WTC11 (cell line): ENCODE results near the gene SYNM. TPM values are rescaled to one million over a fixed set of nuclear protein-coding genes. Genes with fewer than 3 reads are reported as not detected.

Experiments
- ATAC-seq: fragments of 200-7000 bp; cut with Tn5 transposase; 2 replicates; pipeline ENCODE4 v1.10.0; 2021; ENCODE audit warnings: mild to moderate bottlenecking, moderate library complexity
- CTCF ChIA-PET: fragments of 300-600 bp; sonication (Branson Sonifier 250); formaldehyde crosslinking; loops from one replicate; lab custom pipeline; 2021; ENCODE audit warnings: antibody characterized with exemption; lab: Charles Lee
- POLR2A ChIA-PET: fragments of 350-600 bp; sonication (Branson Sonifier 250); formaldehyde crosslinking; loops from one replicate; lab custom pipeline; 2021; ENCODE audit warnings: antibody characterized with exemption; lab: Charles Lee
- DNase-seq: peaks from one replicate; pipeline ENCODE4 v3.0.0; 2021; ENCODE audit warnings: low spot score
- H3K27ac Mint-ChIP-seq: 2 replicates; pipeline ENCODE4 v1.8.0; 2021; ENCODE audit warnings: mixed read lengths
- H3K27me3 Mint-ChIP-seq: 2 replicates; pipeline ENCODE4 v1.8.0; 2021; ENCODE audit warnings: low read depth, mild to moderate bottlenecking, moderate library complexity, mixed read lengths
- H3K36me3 Mint-ChIP-seq: 2 replicates; pipeline ENCODE4 v1.8.0; 2021; ENCODE audit warnings: mixed read lengths
- H3K4me1 Mint-ChIP-seq: 2 replicates; pipeline ENCODE4 v1.8.0; 2022; ENCODE audit warnings: mixed read lengths
- H3K4me3 Mint-ChIP-seq: 2 replicates; pipeline ENCODE4 v1.8.0; 2021; ENCODE audit warnings: mild to moderate bottlenecking, moderate library complexity, mixed read lengths
- H3K9me3 Mint-ChIP-seq: 2 replicates; pipeline ENCODE4 v1.8.0; 2021; ENCODE audit warnings: mixed read lengths
- CDX4 ChIP-seq: fragments of 250-450 bp; sonication (Bioruptor Pico); IDR thresholded peaks from 2 replicates; pipeline ENCODE4 v1.9.0; 2021; ENCODE audit warnings: moderate library complexity, mild to moderate bottlenecking, inconsistent platforms, borderline replicate concordance
- ERG ChIP-seq: fragments of 250-450 bp; sonication (Bioruptor Pico); IDR thresholded peaks from 2 replicates; pipeline ENCODE4 v1.8.0; 2021; ENCODE audit warnings: mild to moderate bottlenecking
- GABPB1 ChIP-seq: sonication (generic); formaldehyde crosslinking; IDR thresholded peaks from 2 replicates; pipeline ENCODE4 v1.8.1; 2023; ENCODE audit warnings: mild to moderate bottlenecking, missing genetic modification reagents
- JAZF1 ChIP-seq: fragments of 250-450 bp; sonication (Bioruptor Pico); IDR thresholded peaks from 2 replicates; pipeline ENCODE4 v1.9.0; 2021; ENCODE audit warnings: moderate library complexity, mild to moderate bottlenecking, inconsistent platforms
- NFATC4 ChIP-seq: fragments of 250-450 bp; sonication (Bioruptor Pico); IDR thresholded peaks from 2 replicates; pipeline ENCODE4 v1.9.0; 2021; ENCODE audit warnings: mild to moderate bottlenecking
- NFE2L1 ChIP-seq: sonication (generic); formaldehyde crosslinking; IDR thresholded peaks from 2 replicates; pipeline ENCODE4 v1.8.1; 2023; ENCODE audit warnings: missing genetic modification reagents
- NR3C1 ChIP-seq: sonication (generic); formaldehyde crosslinking; conservative IDR thresholded peaks from 2 replicates; pipeline ENCODE4 v1.8.1; 2023; ENCODE audit warnings: low read depth, mild to moderate bottlenecking, missing genetic modification reagents
- PREB ChIP-seq: sonication (generic); formaldehyde crosslinking; IDR thresholded peaks from 2 replicates; pipeline ENCODE4 v1.8.1; 2022; ENCODE audit warnings: mild to moderate bottlenecking, missing genetic modification reagents, moderate library complexity, borderline replicate concordance
- PRRX2 ChIP-seq: fragments of 250-450 bp; sonication (Bioruptor Pico); IDR thresholded peaks from 2 replicates; pipeline ENCODE4 v1.8.0; 2021; ENCODE audit warnings: mild to moderate bottlenecking
- RELA ChIP-seq: sonication (generic); formaldehyde crosslinking; IDR thresholded peaks from 2 replicates; pipeline ENCODE4 v1.8.1; 2022; ENCODE audit warnings: missing genetic modification reagents, mild to moderate bottlenecking, borderline replicate concordance
- SP1 ChIP-seq: sonication (generic); formaldehyde crosslinking; conservative IDR thresholded peaks from 2 replicates; pipeline ENCODE4 v1.8.1; 2022; ENCODE audit warnings: missing genetic modification reagents
- STAT6 ChIP-seq: sonication (generic); formaldehyde crosslinking; conservative IDR thresholded peaks from 2 replicates; pipeline ENCODE4 v1.8.1; 2023; ENCODE audit warnings: mild to moderate bottlenecking, low read depth, missing genetic modification reagents, moderate library complexity
- TP53 ChIP-seq: sonication (generic); formaldehyde crosslinking; IDR thresholded peaks from 2 replicates; pipeline ENCODE4 v1.8.1; 2023; ENCODE audit warnings: mild to moderate bottlenecking, missing genetic modification reagents
- ZBTB43 ChIP-seq: sonication (generic); formaldehyde crosslinking; IDR thresholded peaks from 2 replicates; pipeline ENCODE4 v1.8.1; 2023; ENCODE audit warnings: mild to moderate bottlenecking, missing genetic modification reagents
- ZNF138 ChIP-seq: sonication (generic); formaldehyde crosslinking; conservative IDR thresholded peaks from 2 replicates; pipeline ENCODE4 v1.8.1; 2022; ENCODE audit warnings: mild to moderate bottlenecking, moderate library complexity, missing genetic modification reagents
- total RNA-seq: library from RNA; stranded (reverse); gene quantifications from 3 replicates; pipeline ENCODE4 v1.2.3, GENCODE V29; 2021
- TF ChIP-seq, protein P1 (sequence below): sonication (generic); formaldehyde crosslinking; IDR thresholded peaks from 2 replicates; pipeline ENCODE4 v1.8.1; 2022; ENCODE audit warnings: mild to moderate bottlenecking, moderate library complexity, missing genetic modification reagents
- TF ChIP-seq, protein P2 (sequence below): sonication (generic); formaldehyde crosslinking; IDR thresholded peaks from 2 replicates; pipeline ENCODE4 v1.8.1; 2022; ENCODE audit warnings: missing genetic modification reagents, borderline replicate concordance

Gene SYNM
- total RNA-seq, 1 experiment from 2014 or later, result 2.2 TPM

DNA sequence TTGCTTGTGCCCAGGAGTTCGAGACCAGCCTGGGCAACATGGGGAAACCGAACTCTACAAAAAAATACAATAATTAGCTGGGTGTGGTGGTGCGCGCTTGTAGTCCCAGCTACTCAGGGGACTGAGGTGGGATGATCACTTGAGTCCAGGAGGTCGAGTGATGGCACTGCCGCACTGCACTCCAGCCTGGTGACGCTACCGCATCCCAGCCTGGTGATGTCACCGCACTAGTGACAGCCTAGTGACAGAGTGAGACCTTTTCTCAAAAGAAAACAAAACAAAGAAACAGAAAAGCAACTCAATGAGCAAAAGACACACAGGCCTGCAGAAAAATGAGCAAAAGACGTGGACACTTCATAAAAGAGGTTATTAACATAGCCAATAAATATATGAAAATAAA lies 19.9 kb upstream of the SYNM start:
- no peak for DNase-seq
- no peak for ATAC-seq
- Mint-ChIP-seq H3K36me3 (peaks cover 10% of the 10 kb centered on the region), H3K9me3 (peaks cover 30% of the 10 kb centered on the region)
- TF ChIP-seq STAT6 (CRISPR knock-in tag), result no peak
- TF ChIP-seq NFATC4 (CRISPR knock-in tag), result no peak
- TF ChIP-seq GABPB1 (CRISPR knock-in tag), result no peak
- TF ChIP-seq, protein P1, sequence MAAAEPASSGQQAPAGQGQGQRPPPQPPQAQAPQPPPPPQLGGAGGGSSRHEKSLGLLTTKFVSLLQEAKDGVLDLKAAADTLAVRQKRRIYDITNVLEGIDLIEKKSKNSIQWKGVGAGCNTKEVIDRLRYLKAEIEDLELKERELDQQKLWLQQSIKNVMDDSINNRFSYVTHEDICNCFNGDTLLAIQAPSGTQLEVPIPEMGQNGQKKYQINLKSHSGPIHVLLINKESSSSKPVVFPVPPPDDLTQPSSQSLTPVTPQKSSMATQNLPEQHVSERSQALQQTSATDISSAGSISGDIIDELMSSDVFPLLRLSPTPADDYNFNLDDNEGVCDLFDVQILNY (CRISPR knock-in tag), result no peak
- TF ChIP-seq ERG (CRISPR knock-in tag), result no peak
- no peak for TF ChIP-seq RELA (CRISPR knock-in tag)
- TF ChIP-seq SP1 (CRISPR knock-in tag), result no peak
- TF ChIP-seq CDX4 (CRISPR knock-in tag), result no peak
- no peak for TF ChIP-seq NFE2L1 (CRISPR knock-in tag)
- TF ChIP-seq, protein P2, sequence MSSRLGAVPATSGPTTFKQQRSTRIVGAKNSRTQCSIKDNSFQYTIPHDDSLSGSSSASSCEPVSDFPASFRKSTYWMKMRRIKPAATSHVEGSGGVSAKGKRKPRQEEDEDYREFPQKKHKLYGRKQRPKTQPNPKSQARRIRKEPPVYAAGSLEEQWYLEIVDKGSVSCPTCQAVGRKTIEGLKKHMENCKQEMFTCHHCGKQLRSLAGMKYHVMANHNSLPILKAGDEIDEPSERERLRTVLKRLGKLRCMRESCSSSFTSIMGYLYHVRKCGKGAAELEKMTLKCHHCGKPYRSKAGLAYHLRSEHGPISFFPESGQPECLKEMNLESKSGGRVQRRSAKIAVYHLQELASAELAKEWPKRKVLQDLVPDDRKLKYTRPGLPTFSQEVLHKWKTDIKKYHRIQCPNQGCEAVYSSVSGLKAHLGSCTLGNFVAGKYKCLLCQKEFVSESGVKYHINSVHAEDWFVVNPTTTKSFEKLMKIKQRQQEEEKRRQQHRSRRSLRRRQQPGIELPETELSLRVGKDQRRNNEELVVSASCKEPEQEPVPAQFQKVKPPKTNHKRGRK (CRISPR knock-in tag), result no peak
- no peak for TF ChIP-seq TP53 (CRISPR knock-in tag)
- no peak for TF ChIP-seq ZBTB43
- no peak for TF ChIP-seq JAZF1 (CRISPR knock-in tag)
- TF ChIP-seq NR3C1 (CRISPR knock-in tag), result no peak
- no peak for TF ChIP-seq PREB
- TF ChIP-seq ZNF138 (CRISPR knock-in tag), result no peak
- no peak for TF ChIP-seq PRRX2
- TF ChIP-seq, all 79 proteins: peak for 0
- Mint-ChIP-seq H3K4me3 (no peak overlapping the region), H3K4me1 (peaks cover 2% of the 10 kb centered on the region), H3K27me3 (no peaks in the 10 kb centered on the region), H3K27ac (no peak overlapping the region)
- ChIA-PET POLR2A (interaction anchor here (0.6 kb wide), 1 partner anchor 205 kb away, joined by 7 read pairs; no protein-coding TSS in a partner anchor), CTCF (interaction anchor here (3.4 kb wide), 1 partner anchor 16 kb away, joined by 10 read pairs; no protein-coding TSS in a partner anchor)
